Peyer's patch (tissue), 4 donors: ENCODE results near the gene TNPO2.

Source experiments
- CTCF ChIP-seq, 6 experiments: fragments of 450-650 bp in 4 of 6; fragments of 200-600 bp in 2 of 6; sonication (generic) in 1 of 6; IDR thresholded peaks; one replicate each; pipeline ENCODE4 v1.5.1; 2017 to 2019; ENCODE audit warnings: antibody characterized with exemption in 6 of 6, mild to moderate bottlenecking in 3 of 6, moderate library complexity in 1 of 6
- POLR2A ChIP-seq, 2 donors: fragments of 450-650 bp; IDR thresholded peaks; one replicate each; pipeline ENCODE4 v1.5.1; 2017; ENCODE audit warnings: antibody characterized with exemption in 2 of 2, mild to moderate bottlenecking in 2 of 2, moderate library complexity in 2 of 2

GRCh38 chr19:12772323-12772722 lies 48.6 kb upstream of the TNPO2 start:
- no peak for TF ChIP-seq CTCF (IDR thresholded peaks at IDR 0.05)
- TF ChIP-seq POLR2A (IDR thresholded peaks at IDR 0.05): no peak
